RWPE1 (cell line): ENCODE measurements around the gene GDI2.

Experiments
- CTCF ChIA-PET: fragments of 350-600 bp; sonication (Branson Sonifier 250); formaldehyde crosslinking; extraction: SDS; loops from one replicate; lab custom pipeline; 2021; lab: Yijun Ruan, JAX
- POLR2A ChIA-PET: fragments of 400-600 bp; formaldehyde crosslinking; extraction: SDS; loops from one replicate; lab custom pipeline; 2020; ENCODE audit warnings: antibody characterized with exemption; ENCODE audit not compliant: low non-redundant PET; lab: Yijun Ruan, JAX
- DNase-seq: peaks from one replicate; pipeline ENCODE4 v3.0.0; 2012; ENCODE audit warnings: low spot score
- H3K27ac ChIP-seq: fragments of 450-650 bp; 2 replicates; pipeline ENCODE4 v1.5.1; 2017
- TF ChIP-seq, protein P1 (sequence below): fragments of 450-650 bp; conservative IDR thresholded peaks from 2 replicates; pipeline ENCODE4 v1.5.1; 2017; ENCODE audit warnings: low read depth, mild to moderate bottlenecking

GDI2 gene

DNA sequence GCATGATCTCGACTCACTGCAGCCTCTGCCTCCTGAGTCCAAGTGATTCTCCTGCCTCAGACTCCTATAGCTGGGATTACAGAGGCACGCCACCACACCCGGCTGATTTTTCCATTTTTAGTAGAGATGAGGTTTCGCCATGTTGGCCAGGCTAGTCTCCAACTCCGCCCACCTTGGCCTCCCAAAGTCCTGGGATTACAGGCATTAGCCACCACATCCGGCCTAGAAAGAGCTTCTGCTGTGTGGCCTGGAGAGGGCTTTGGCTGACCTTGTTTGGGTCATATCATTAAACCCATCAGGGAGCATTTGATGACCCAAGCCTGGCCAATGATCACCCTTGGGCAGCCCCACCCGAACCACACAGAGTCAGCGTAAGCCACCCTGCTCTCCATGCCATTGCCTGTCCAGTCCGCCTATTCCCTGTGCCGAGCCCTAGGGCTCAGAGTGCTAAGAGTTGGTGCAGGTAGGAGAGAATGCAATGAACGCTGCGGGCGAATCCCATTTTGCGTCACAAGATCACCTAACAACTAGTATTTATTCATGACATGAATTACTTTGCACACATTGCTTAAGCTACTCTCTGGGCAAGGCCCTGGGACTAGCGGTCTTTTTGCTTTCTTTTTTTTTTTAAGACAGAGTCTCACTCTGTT, 22.3 kb upstream of the GDI2 start:
- no peak overlapping the region for H3K27ac ChIP-seq
- DNase-seq = no peak
- TF ChIP-seq, protein P1, sequence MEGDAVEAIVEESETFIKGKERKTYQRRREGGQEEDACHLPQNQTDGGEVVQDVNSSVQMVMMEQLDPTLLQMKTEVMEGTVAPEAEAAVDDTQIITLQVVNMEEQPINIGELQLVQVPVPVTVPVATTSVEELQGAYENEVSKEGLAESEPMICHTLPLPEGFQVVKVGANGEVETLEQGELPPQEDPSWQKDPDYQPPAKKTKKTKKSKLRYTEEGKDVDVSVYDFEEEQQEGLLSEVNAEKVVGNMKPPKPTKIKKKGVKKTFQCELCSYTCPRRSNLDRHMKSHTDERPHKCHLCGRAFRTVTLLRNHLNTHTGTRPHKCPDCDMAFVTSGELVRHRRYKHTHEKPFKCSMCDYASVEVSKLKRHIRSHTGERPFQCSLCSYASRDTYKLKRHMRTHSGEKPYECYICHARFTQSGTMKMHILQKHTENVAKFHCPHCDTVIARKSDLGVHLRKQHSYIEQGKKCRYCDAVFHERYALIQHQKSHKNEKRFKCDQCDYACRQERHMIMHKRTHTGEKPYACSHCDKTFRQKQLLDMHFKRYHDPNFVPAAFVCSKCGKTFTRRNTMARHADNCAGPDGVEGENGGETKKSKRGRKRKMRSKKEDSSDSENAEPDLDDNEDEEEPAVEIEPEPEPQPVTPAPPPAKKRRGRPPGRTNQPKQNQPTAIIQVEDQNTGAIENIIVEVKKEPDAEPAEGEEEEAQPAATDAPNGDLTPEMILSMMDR = no peak
- POLR2A ChIA-PET = no interaction called here
- CTCF ChIA-PET = no interaction called here

DNA sequence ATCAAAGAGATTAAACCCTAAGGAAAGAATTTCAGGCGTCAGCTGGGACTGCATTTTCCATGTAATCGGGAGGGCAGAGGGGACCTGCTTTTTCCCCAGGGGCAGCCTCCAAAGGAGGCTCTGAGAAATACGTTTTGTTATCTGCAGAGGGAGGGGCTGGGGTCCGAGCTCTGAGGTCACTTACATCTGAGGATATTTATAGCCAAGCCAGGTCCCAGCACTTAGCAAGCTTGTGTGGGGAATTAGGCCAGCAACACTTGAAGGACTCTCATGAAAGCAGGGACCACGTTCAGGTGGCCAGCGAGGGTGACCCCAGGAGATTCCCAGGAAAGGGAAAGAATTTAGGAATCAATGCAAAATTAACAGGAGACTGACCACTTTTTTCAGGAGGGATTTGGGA, 20.6 kb upstream of the GDI2 start:
- TF ChIP-seq, protein P1 = no peak
- DNase-seq = no peak
- CTCF ChIA-PET = interaction anchor here (0.5 kb wide), 1 partner anchor 14 kb away, joined by 7 read pairs; no protein-coding TSS in a partner anchor
- POLR2A ChIA-PET = no interaction called here
- no peak overlapping the region for H3K27ac ChIP-seq

DNA sequence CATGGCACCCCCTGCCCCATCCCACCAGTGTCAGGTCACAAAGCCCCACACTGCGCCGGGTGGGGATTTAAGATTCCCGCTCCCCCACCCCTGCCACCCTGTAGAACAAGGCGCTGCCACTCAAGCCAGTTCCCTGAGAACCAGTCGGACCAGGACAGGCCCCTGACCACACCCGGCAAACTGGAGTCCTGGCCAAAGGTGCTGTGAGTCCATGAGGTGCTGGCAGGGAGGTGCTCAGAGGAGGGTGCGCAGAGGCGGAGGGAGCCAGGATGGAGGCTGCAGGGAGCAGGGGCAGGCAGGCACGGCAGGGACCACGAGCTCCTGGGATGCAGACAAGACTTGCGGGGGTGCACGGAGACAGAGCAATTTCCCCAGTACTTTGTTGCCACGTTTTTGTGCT, 19.7 kb upstream of the GDI2 start:
- no peak overlapping the region for H3K27ac ChIP-seq
- ChIA-PET CTCF (no interaction called here), POLR2A (no interaction called here)
- TF ChIP-seq, protein P1 = no peak
- DNase-seq = no peak

DNA sequence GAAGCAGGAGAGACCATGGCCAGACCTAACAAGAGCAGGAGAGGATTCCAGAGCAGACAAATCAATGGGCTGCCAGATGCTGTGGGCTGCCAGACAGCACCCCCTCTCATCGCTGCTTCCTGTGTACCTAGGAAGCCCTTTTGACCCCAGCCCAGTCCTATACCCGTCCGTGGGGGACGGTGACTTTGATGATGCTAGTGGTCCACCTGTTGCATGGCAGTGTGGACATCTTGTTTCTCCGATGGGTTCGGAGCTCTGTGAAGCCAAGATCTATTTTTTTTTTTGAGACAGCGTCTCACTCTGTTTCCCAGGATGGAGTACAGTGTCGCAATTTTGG, 18.2 kb upstream of the GDI2 start:
- no peak for DNase-seq
- TF ChIP-seq, protein P1 = no peak
- POLR2A ChIA-PET = no interaction called here
- CTCF ChIA-PET = no interaction called here
- no peak overlapping the region for H3K27ac ChIP-seq

DNA sequence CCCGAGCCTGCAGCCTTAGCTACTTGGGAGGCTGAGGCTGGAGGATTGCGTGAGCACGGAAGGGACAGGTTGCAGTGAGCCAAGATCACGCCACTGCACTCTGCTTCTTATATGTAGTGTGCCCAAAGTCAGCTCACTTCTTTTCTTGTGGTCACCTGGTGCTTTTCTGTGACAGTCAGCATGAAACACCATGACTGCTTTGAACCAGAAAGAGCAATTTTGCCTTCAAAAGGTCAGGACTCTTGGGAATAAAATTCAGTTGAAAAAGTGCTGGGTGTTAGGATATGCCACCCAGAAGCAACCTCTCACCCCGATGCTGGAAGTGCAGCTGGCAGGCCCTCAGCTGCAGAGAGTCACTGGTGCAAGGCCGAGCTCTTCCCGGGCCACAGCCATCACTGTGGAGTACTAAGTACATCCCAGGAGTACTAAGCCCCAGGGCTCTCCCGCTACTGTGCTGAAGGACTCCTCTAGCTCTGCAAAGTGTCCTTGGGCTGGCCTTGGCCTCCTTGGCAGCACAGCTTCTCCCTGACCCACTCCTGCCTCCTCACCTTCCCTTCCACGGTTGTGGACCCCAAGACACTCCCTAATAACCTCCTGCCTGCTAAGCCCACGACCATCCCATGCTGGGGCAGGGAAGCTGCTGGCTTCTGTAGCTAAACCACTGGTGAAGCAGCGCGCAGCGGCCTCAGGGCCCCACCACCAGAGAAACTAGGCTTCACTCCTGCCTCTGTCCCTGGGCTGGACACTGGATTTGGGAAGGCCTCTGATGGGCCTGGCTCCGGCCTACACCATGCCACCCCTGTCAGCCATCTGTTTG, 17.6 kb upstream of the GDI2 start:
- CTCF ChIA-PET = no interaction called here
- DNase-seq = no peak
- no peak overlapping the region for H3K27ac ChIP-seq
- POLR2A ChIA-PET = no interaction called here
- TF ChIP-seq, protein P1 = no peak

DNA sequence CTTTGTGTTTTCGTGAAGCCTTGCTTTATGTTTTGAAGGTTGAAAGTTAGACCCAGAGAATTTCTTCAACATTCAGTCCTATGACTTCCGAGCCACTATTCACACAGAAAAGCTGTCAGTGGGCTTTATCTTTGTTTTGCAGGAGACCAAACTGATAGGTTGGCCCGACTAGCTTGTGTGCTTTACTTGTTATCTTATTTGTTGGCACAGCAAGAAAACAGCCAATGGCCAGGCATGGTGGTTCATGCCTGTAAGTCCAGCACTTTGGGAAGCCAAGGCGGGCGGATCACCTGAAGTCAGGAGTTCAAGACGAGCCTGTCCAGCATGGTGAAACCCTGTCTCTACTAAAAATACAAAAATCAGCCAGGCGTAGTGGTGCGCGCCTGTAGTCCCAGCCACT, 16.0 kb upstream of the GDI2 start:
- TF ChIP-seq, protein P1 = no peak
- H3K27ac ChIP-seq = no peak overlapping the region
- no peak for DNase-seq
- ChIA-PET CTCF (interaction anchor here (0.7 kb wide), 1 partner anchor 102 kb away, joined by 3 read pairs; no protein-coding TSS in a partner anchor), POLR2A (no interaction called here)
